GM12878 (cell line): ENCODE measurements around the gene FLAD1. TPM values are rescaled to one million over a fixed set of nuclear protein-coding genes. Genes with fewer than 3 reads are reported as not detected.

Source experiments
- ATAC-seq: fragments of 200-7000 bp; cut with Tn5 transposase; 3 replicates; pipeline ENCODE4 v1.9.1; 2020; ENCODE audit warnings: mild to moderate bottlenecking, moderate library complexity
- BruUV-seq: library from RNA; stranded (reverse); fragments of 400-500 nt; replicated peaks from 2 replicates; lab custom pipeline; 2021; lab: Mats Ljungman, UMichigan
- CTCF ChIA-PET: fragments of 300-600 bp; sonication (Branson Sonifier 250); formaldehyde crosslinking; extraction: SDS; loops from one replicate; lab custom pipeline; 2021; ENCODE audit warnings: inconsistent platforms; lab: Yijun Ruan, JAX
- POLR2A ChIA-PET: fragments of 350-600 bp; formaldehyde crosslinking; extraction: SDS; loops from one replicate; lab custom pipeline; 2021; ENCODE audit warnings: inconsistent platforms; lab: Charles Lee
- RAD21 ChIA-PET: fragments of 300-600 bp; sonication (Branson Sonifier 250); formaldehyde crosslinking; loops from one replicate; lab custom pipeline; 2023; ENCODE audit warnings: antibody characterized with exemption; ENCODE audit not compliant: unreplicated experiment; lab: Charles Lee
- SMC1A ChIA-PET: fragments of 300-600 bp; sonication (Branson Sonifier 250); formaldehyde crosslinking; loops from one replicate; lab custom pipeline; 2023; ENCODE audit not compliant: unreplicated experiment, uncharacterized antibody; lab: Charles Lee
- DNase-seq: peaks from one replicate; pipeline ENCODE4 v3.0.0-alpha.2; 2011; ENCODE audit warnings: low read depth, low spot score
- FAIRE-seq: peaks from 3 replicates; lab custom pipeline; 2011; peaks lifted over from hg19 to GRCh38; lab: Jason Lieb, UNC
- H2AFZ ChIP-seq: 2 replicates; pipeline ENCODE4 v1.6.0; 2011; ENCODE audit warnings: low read depth, low read length, control low read depth; ENCODE audit not compliant: control insufficient read depth
- H3K27ac ChIP-seq: 2 replicates; pipeline ENCODE4 v1.5.1; 2011; ENCODE audit warnings: control low read depth; ENCODE audit not compliant: control insufficient read depth, insufficient read depth
- H3K27me3 ChIP-seq, 2 experiments: replicated peaks in 1 of 2; 2 replicates each; pipeline versions ENCODE4 v1.6.0 to v1.6.1; 2011; ENCODE audit warnings: low read length in 1 of 2; ENCODE audit not compliant: control insufficient read depth in 2 of 2, insufficient read depth in 2 of 2
- H3K36me3 ChIP-seq, 2 experiments: 2 replicates each; pipeline ENCODE4 v1.5.1; 2011; ENCODE audit warnings: low read length in 1 of 2; ENCODE audit not compliant: control insufficient read depth in 2 of 2, insufficient read depth in 2 of 2
- H3K4me1 ChIP-seq: 2 replicates; pipeline ENCODE4 v1.6.1; 2011; ENCODE audit warnings: mild to moderate bottlenecking, low read length, moderate library complexity, mixed read lengths; ENCODE audit not compliant: control insufficient read depth, insufficient read depth
- H3K4me2 ChIP-seq: 2 replicates; pipeline ENCODE4 v1.6.0; 2011; ENCODE audit warnings: control low read depth; ENCODE audit not compliant: control insufficient read depth, insufficient read depth
- H3K4me3 ChIP-seq: fragments of 200-600 bp; sonication (generic); 2 replicates; pipeline ENCODE4 v1.5.1; 2016
- H3K79me2 ChIP-seq: 2 replicates; pipeline ENCODE4 v1.6.0; 2011; ENCODE audit warnings: low read length; ENCODE audit not compliant: control insufficient read depth, insufficient read depth
- H3K9ac ChIP-seq: 2 replicates; pipeline ENCODE4 v1.8.0; 2011; ENCODE audit warnings: low read length, control low read depth, mixed read lengths; ENCODE audit not compliant: control insufficient read depth, insufficient read depth
- H3K9me3 ChIP-seq: replicated peaks from 3 replicates; pipeline ENCODE4 v1.5.1; 2011; ENCODE audit warnings: mild to moderate bottlenecking, low read length; ENCODE audit not compliant: control insufficient read depth, insufficient read depth
- H4K20me1 ChIP-seq: 2 replicates; pipeline ENCODE4 v1.6.0; 2011; ENCODE audit not compliant: control insufficient read depth, insufficient read depth
- BACH1 ChIP-seq: fragments of 450-650 bp; IDR thresholded peaks from 2 replicates; pipeline ENCODE4 v1.6.1; 2017; ENCODE audit warnings: mild to moderate bottlenecking, borderline replicate concordance
- CHD2 ChIP-seq: IDR thresholded peaks from 2 replicates; pipeline ENCODE4 v1.6.1; 2011; ENCODE audit warnings: low read depth, low read length, improper control_type of control experiment, borderline replicate concordance
- FOS ChIP-seq: IDR thresholded peaks from 3 replicates; pipeline ENCODE4 v1.6.1; 2011; ENCODE audit warnings: borderline replicate concordance; ENCODE audit not compliant: insufficient read length; ENCODE audit errors: extremely low read depth
- GATAD2B ChIP-seq: fragments of 450-650 bp; conservative IDR thresholded peaks from 2 replicates; pipeline ENCODE4 v1.6.1; 2017; ENCODE audit warnings: low read depth, mild to moderate bottlenecking, moderate library complexity
- MXI1 ChIP-seq: fragments of 150-350 bp; IDR thresholded peaks from 2 replicates; pipeline ENCODE4 v1.6.1; 2011; ENCODE audit warnings: low read depth, mild to moderate bottlenecking, inconsistent platforms, low read length, improper control_type of control experiment
- NR2F1 ChIP-seq: fragments of 450-650 bp; conservative IDR thresholded peaks from 2 replicates; pipeline ENCODE4 v1.6.1; 2017; ENCODE audit warnings: mild to moderate bottlenecking
- PAX5 ChIP-seq: IDR thresholded peaks from 2 replicates; pipeline ENCODE4 v1.6.1; 2011; ENCODE audit warnings: low read depth, low read length, borderline replicate concordance
- RAD21 ChIP-seq: IDR thresholded peaks from 2 replicates; pipeline ENCODE4 v1.6.1; 2011; ENCODE audit warnings: mild to moderate bottlenecking, low read depth, low read length, moderate library complexity; ENCODE audit not compliant: insufficient read depth
- SIN3A ChIP-seq: IDR thresholded peaks from 2 replicates; pipeline ENCODE4 v1.6.1; 2012; ENCODE audit warnings: low read depth, low read length, improper control_type of control experiment
- SIX5 ChIP-seq: IDR thresholded peaks from 2 replicates; pipeline ENCODE4 v1.6.1; 2011; ENCODE audit warnings: mild to moderate bottlenecking, low read depth, low read length, moderate library complexity; ENCODE audit not compliant: severe bottlenecking
- WGBS: methylation state at CpG from one replicate; pipeline ENCODE4 v1.1.6; 2016; ENCODE audit warnings: low lambda C conversion rate; ENCODE audit not compliant: insufficient replicate concordance, insufficient coverage; ENCODE audit errors: missing lambda C conversion rate; 5-methylcytosine and 5-hydroxymethylcytosine counted together
- in situ Hi-C: fragments of 300-500 bp; cut with MboI; formaldehyde crosslinking; loops from 9 replicates; pipeline ENCODE4 v1.14.3; 2018; ENCODE audit warnings: mixed read lengths
- intact Hi-C: fragments of 100-400 bp; cut with micrococcal nuclease; formaldehyde crosslinking; loops from one replicate; pipeline ENCODE4 v1.14.2; 2022; ENCODE audit not compliant: unreplicated experiment
- polyA plus RNA-seq, 11 experiments: library from polyadenylated mRNA; depleted of rRNA in 4 of 11; unstranded in 6 of 11; stranded (reverse) in 5 of 11; fragments of >200 nt; fragmentation: Nextera tagmentation in 4 of 11; fragmentation: Illumina TruSeq in 1 of 11; extraction: Ambion mirVana in 4 of 11; extraction: Trizol in 1 of 11; gene quantifications; 1 replicate in 1 of 11; 2 replicates in 10 of 11; pipeline versions ENCODE4 v1.2.1 to v1.2.3, GENCODE V29; 2011 to 2016; ENCODE audit warnings: inconsistent platforms in 2 of 11, missing spikeins in 2 of 11, low read depth in 1 of 11
- total RNA-seq, 4 experiments: library from RNA; depleted of rRNA in 3 of 4; stranded (reverse); fragments of >200 nt in 3 of 4; fragmentation: Illumina TruSeq in 1 of 4; extraction: Trizol in 1 of 4; gene quantifications; 2 replicates each; pipeline versions ENCODE4 v1.2.1 to v1.2.3, GENCODE V29; 2013 to 2021
- TF ChIP-seq, protein P1 (sequence below): fragments of 450-650 bp; IDR thresholded peaks from 2 replicates; pipeline ENCODE4 v1.6.1; 2014; ENCODE audit warnings: mild to moderate bottlenecking
- TF ChIP-seq, protein P2 (sequence below): fragments of 450-650 bp; IDR thresholded peaks from 2 replicates; pipeline ENCODE4 v1.6.1; 2018; ENCODE audit warnings: borderline replicate concordance, mild to moderate bottlenecking; ENCODE audit not compliant: partially characterized antibody
- TF ChIP-seq, protein P3 (sequence below): fragments of 450-650 bp; IDR thresholded peaks from 2 replicates; pipeline ENCODE4 v1.6.1; 2016; ENCODE audit warnings: mild to moderate bottlenecking
- TF ChIP-seq, protein P4 (sequence below): fragments of 450-650 bp; IDR thresholded peaks from 2 replicates; pipeline ENCODE4 v1.6.1; 2018; ENCODE audit warnings: mild to moderate bottlenecking, low read depth, moderate library complexity; ENCODE audit not compliant: partially characterized antibody

FLAD1 gene
- total and polyA plus RNA-seq, 10 of the 15 experiments (the other 5 are each of a cell fraction or from before 2014, with no cell fraction given): 22.9 to 93.4 (median 56.6) TPM

DNA sequence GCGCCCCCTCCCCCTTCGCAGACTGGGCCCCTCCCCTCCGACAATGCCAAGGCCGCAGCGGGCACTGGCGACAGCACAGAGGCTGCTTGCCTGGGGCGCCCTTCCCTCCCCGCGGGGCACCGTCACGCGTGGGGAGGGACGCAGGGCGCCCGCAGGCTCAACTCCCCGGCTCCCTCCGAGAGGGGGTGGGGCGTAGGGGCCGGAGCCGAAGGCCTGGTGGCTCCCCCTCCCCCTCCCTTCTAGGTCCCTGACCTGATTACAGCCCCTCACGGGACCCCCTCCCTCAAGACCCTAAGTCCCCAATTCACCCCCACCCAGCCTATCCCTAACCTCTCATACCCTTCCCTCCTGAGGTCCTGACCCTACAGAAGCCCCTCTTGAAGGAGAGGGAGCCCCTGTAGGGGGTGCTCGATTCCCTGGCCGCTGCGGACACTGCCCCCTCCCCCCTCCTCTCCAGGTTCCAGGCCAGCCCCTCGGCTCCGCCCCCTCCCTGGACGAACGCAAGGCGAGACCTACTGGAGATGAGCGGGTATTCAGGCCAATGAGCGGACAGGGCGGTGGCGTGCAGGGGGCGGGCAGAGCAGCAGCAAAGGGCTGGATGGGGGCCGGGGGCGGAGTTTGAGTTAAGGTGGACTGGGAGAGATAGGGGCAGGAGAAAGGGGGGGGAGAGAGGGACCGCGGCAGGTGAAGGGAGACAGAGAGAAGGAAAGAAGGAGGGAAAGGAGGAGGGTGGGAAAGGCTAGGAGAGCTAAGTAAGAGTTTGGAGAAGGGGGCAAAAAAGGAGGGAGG lies 18.7 kb downstream of the FLAD1 start:
- ATAC-seq (peak; percentile 76), DNase-seq (peak; percentile 94), FAIRE-seq (peak; percentile 73)
- Histone ChIP-seq H3K27ac (peak overlapping the region; percentile 79), H4K20me1 (0 out of 2 replicates have a peak, but pooled peaks cover 2% of the 10 kb centered on the region), H3K9ac (peak overlapping the region; percentile 66; the same call in 1 of the 2 replicates), H3K27me3 (no peaks in the 10 kb centered on the region), H3K4me1 (peaks cover 39% of the 10 kb centered on the region), H3K4me2 (peak overlapping the region; percentile 36), H3K9me3 (no peaks in the 10 kb centered on the region), H3K4me3 (peak overlapping the region; percentile 98), H2AFZ (peak overlapping the region; percentile 90), H3K36me3 (no peaks in the 10 kb centered on the region; a peak in 1 of 4 replicates), H3K79me2 (peaks cover 46% of the 10 kb centered on the region)
- intact Hi-C loops (loop anchor here (2.0 to 5.0 kb wide), 3 partner anchors 15 to 65 kb away; partner anchors contain the start of genes PMVK and PYGO2), in situ Hi-C loops (no loop called here)
- RAD21 ChIA-PET: interaction anchor here (0.8 to 3.3 kb wide), 4 partner anchors 16 to 83 kb away, joined by 3 to 14 read pairs (median 6); no protein-coding TSS in a partner anchor
- SMC1A ChIA-PET: interaction anchor here (0.8 to 0.9 kb wide), 4 partner anchors 25 to 60 kb away, joined by 3 to 4 read pairs (median 3); no protein-coding TSS in a partner anchor
- whole genome bisulfite sequencing: under 1% methylated on average over 24 of the region's 38 CpGs
- POLR2A ChIA-PET: interaction anchor here (0.6 to 3.4 kb wide), 8 partner anchors 15 to 799 kb away, joined by 3 to 36 read pairs (median 4); partner anchors contain the start of genes ADAM15, CKS1B, FLAD1 and SHC1
- BruUV-seq: no TSS peak
- CTCF ChIA-PET: interaction anchor here (0.6 to 11.0 kb wide), 6 partner anchors 15 to 135 kb away, joined by 3 to 226 read pairs (median 3); partner anchors contain the start of genes CKS1B, FLAD1 and SHC1
- peak; percentile 87 for TF ChIP-seq CHD2
- TF ChIP-seq, protein P1, sequence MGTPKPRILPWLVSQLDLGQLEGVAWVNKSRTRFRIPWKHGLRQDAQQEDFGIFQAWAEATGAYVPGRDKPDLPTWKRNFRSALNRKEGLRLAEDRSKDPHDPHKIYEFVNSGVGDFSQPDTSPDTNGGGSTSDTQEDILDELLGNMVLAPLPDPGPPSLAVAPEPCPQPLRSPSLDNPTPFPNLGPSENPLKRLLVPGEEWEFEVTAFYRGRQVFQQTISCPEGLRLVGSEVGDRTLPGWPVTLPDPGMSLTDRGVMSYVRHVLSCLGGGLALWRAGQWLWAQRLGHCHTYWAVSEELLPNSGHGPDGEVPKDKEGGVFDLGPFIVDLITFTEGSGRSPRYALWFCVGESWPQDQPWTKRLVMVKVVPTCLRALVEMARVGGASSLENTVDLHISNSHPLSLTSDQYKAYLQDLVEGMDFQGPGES: peak; percentile 64; the same call in 1 of the 2 replicates
- peak; percentile 84 for TF ChIP-seq NR2F1
- TF ChIP-seq, protein P2, sequence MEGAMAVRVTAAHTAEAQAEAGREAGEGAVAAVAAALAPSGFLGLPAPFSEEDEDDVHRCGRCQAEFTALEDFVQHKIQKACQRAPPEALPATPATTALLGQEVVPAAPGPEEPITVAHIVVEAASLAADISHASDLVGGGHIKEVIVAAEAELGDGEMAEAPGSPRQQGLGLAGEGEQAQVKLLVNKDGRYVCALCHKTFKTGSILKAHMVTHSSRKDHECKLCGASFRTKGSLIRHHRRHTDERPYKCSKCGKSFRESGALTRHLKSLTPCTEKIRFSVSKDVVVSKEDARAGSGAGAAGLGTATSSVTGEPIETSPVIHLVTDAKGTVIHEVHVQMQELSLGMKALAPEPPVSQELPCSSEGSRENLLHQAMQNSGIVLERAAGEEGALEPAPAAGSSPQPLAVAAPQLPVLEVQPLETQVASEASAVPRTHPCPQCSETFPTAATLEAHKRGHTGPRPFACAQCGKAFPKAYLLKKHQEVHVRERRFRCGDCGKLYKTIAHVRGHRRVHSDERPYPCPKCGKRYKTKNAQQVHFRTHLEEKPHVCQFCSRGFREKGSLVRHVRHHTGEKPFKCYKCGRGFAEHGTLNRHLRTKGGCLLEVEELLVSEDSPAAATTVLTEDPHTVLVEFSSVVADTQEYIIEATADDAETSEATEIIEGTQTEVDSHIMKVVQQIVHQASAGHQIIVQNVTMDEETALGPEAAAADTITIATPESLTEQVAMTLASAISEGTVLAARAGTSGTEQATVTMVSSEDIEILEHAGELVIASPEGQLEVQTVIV: peak; percentile 89
- TF ChIP-seq, protein P3, sequence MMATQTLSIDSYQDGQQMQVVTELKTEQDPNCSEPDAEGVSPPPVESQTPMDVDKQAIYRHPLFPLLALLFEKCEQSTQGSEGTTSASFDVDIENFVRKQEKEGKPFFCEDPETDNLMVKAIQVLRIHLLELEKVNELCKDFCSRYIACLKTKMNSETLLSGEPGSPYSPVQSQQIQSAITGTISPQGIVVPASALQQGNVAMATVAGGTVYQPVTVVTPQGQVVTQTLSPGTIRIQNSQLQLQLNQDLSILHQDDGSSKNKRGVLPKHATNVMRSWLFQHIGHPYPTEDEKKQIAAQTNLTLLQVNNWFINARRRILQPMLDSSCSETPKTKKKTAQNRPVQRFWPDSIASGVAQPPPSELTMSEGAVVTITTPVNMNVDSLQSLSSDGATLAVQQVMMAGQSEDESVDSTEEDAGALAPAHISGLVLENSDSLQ: peak; percentile 98
- TF ChIP-seq MXI1: no peak; the same call in 1 of the 2 replicates
- TF ChIP-seq RAD21: peak; percentile 32; the same call in 1 of the 2 replicates
- peak; percentile 98 for TF ChIP-seq BACH1
- no peak for TF ChIP-seq SIN3A
- TF ChIP-seq FOS: peak; percentile 45
- TF ChIP-seq, protein P4, sequence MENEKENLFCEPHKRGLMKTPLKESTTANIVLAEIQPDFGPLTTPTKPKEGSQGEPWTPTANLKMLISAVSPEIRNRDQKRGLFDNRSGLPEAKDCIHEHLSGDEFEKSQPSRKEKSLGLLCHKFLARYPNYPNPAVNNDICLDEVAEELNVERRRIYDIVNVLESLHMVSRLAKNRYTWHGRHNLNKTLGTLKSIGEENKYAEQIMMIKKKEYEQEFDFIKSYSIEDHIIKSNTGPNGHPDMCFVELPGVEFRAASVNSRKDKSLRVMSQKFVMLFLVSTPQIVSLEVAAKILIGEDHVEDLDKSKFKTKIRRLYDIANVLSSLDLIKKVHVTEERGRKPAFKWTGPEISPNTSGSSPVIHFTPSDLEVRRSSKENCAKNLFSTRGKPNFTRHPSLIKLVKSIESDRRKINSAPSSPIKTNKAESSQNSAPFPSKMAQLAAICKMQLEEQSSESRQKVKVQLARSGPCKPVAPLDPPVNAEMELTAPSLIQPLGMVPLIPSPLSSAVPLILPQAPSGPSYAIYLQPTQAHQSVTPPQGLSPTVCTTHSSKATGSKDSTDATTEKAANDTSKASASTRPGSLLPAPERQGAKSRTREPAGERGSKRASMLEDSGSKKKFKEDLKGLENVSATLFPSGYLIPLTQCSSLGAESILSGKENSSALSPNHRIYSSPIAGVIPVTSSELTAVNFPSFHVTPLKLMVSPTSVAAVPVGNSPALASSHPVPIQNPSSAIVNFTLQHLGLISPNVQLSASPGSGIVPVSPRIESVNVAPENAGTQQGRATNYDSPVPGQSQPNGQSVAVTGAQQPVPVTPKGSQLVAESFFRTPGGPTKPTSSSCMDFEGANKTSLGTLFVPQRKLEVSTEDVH: peak; percentile 29
- peak; percentile 26 for TF ChIP-seq SIX5
- peak; percentile 98 for TF ChIP-seq GATAD2B
- TF ChIP-seq PAX5: no peak
